Measurements from ENCODE around the gene CHD3.
A peak's percentile ranks its signal among the peaks of the same experiment; 100 is the strongest.

CHD3 gene

DNA sequence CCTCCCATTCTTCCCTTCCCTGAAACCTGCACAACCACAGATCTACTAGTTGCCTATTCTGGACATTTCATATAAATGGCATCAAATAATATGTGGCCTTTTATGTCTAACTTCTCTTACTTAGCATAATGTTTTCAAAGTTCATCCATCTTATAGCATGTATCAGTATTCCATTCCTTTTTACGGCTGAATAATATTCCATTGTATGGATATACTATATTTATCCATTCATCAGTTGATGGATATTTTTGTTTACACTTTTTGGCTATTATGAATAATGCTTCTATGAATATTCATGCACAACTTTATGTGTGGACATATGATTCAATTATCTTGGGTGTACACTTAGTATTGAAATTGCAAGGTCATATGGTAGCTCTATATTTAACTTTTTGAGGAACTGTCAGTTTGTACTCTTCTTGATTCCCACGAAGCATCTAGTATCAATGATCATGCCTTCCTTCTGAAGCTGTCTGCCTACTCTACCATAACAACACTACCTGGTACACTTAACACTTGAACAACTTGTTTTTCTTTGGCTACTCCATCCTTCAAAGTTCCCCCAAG, 12.7 kb upstream of the CHD3 start:
- no peak for DNase-seq

DNA sequence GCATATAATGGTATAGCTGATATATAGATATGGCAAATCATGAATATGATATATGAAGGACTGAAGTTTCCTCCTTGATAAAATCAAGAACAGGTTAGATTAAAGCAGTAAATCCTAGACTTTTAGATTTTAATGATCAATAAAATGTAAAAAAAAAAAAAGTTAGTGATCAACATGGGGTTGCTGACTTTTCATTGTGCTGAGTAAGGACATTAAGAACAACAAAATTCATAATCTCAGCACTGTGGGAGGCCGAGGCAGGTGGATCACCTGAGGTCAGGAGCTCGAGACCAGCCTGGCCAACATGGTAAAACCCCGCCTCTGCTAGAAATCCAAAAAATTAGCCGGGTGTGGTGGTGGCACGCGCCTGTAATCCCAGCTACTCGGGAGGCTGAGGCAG, 10.4 kb upstream of the CHD3 start:
- DNase-seq: no peak

DNA sequence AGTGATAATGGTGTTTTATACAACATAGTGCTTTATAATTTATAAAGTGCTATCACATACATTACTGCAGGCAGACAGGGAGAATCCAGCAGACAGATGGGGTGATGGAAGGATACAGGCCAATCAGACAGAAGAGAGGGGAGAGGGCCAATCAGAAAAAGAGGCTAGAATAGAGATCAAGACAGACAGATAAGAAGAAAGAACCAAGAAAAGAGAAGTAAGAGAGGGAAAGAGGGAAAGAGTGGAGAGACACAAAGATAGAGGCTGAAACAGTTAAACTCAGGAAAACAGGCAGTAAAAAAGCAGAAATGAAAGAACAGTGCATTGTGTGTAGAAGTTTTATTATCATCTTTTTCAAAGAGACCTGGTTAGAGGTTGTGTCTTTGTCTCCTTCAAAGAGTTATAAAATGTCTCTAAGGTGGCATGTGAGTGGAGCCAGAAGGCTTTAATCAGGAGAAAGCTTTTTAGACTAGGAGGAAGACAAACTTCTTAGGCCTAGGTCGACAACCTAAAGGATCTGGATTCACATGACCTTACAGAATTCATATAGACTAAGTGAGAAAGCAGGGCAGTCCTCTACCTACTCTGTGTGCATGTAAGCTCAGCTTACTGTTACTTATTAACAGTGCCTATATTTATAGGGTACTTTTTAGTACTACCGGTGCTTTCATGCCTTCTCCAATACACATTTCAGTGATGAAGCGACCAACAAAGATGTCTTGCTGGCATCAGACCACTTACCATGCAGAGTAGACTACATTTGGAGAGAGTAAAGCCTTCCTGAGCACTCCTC, 8.3 kb upstream of the CHD3 start:
- no peak for DNase-seq

DNA sequence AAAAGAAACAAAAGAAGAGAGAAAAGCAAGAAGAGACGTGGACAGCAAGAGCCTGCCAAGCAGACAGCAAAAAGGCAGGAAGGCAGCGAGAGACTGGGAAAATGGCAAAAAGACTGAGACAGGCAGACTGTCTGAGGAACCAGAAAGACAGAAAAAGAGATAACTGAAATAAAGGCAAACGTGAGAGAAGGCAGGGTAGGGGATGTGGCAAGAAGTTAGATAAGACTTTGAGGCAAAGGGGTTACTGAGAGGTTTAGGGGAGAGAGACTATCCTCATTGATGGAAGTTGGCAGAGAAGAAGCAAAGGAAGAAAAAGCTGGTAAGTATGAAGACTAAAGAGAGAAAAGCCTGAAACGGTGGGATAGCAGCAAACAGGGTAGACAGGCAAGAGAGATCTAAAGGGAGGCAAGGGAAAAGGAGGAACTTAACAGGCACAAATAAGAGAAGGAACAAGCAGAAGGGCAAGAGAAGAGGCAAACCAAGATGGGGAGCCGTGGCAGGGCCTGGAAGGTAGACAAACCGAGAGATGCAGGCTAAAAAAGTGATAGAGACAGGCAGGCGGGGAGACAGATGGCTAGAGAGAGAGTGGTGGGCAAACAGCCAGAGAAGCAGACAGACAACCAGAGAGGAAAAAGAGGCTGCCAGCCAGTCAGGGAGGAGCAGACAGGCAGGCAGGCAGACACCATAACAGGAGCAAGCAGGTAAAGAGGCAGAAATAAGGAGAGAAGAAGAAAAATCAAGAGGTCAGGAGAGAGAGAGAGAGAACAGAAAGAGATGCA, 7.1 kb upstream of the CHD3 start:
- DNase-seq: no peak

DNA sequence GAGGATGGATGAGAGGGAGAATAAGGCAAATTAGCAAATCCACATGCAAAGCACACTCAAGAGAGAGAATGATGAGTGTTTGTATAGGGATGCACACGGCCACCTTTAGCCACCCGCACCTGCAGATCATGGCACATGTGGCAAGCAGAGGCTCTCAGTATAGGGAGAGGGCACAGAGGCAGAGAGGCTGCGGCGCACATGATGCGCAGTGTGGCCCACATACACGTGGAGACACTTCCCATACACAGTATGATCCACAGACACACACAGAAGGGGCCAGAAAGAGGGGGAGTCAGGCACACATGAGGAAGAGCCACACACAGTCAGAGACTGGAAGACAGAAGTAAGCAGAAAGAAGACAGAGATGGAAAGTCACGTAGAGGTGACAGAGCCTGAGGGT, 6.5 kb upstream of the CHD3 start:
- no peak for DNase-seq

DNA sequence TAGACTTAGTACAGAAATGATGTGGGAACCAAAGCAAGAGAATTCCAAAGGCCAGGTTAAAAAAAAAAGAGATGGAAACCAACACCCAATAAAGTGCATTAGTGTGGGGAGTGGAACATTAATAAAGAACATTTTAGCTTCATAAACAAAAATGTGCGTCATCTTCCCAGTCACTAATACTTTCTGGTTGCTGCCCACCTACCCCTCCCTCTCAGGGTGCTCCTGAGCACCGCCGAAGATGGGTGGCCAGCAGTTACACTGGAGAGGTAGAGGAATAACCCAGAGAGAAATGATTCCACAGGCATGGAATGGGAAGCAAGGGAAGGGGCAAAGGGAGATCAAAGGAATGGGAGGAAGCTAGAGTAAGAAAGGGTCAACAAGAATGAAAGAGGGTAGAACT, 6.0 kb upstream of the CHD3 start:
- no peak for DNase-seq

DNA sequence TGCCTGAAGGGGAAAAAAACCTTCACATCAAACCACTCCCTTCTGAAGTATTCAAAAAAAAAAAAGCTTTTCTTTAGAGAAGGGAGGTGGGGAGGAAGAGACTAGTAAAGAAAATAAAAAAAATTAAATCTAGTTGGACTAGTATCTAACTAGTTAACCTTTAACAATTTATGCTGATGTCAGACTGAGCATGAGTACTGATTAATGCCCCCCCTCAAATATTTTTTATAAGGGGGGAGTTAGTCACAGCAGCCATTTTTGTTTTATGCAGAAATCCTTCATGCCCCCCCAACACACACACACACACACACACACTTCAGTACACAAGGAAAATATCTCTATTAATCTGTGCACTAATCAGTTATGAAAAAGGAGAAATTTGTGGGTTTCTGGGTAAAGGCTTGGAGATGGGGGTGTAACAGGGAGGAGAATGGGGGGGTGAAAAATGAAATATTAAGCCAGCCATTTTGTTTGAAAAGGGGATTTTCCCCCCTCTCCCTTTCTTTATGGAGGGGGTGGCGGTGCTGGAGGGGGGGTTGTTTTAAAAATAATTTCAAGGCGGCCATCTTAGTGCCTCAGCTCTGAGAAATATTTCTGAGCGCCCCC, 4.7 kb upstream of the CHD3 start:
- peak; percentile 30 for DNase-seq

DNA sequence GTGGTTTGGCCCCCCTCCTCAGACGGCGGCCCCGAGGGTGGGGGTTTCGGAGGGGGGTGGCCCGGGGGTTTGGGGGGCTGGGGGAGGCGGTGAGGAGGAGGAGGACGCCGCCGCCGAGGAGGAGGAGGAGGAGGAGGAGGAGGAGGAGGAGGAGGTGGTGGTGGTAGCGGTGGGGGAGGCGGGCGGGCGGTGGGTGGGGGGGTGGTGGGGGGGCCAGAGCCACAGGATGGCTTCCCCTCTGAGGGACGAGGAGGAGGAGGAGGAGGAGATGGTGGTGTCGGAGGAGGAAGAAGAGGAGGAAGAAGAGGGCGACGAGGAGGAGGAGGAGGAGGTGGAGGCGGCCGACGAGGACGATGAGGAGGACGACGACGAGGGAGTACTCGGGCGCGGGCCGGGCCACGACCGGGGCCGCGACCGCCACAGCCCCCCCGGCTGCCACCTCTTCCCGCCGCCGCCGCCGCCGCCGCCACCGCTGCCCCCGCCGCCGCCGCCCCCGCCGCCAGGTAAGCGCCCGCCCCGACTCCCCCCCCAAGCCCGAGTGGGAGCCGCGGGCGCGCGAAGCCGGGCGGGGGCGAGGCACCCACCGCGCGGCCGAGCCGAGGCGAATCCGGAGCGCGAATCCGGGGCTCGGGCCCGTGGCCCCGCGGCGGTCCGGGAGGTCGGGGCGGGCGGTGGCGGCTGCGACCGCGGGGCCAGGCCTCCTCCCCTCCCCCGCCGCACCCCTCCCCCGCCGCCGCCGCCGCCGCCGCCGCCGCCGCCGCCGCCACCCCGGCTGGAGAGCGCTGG, 3.8 kb upstream of the CHD3 start:
- peak; percentile 34 for DNase-seq

DNA sequence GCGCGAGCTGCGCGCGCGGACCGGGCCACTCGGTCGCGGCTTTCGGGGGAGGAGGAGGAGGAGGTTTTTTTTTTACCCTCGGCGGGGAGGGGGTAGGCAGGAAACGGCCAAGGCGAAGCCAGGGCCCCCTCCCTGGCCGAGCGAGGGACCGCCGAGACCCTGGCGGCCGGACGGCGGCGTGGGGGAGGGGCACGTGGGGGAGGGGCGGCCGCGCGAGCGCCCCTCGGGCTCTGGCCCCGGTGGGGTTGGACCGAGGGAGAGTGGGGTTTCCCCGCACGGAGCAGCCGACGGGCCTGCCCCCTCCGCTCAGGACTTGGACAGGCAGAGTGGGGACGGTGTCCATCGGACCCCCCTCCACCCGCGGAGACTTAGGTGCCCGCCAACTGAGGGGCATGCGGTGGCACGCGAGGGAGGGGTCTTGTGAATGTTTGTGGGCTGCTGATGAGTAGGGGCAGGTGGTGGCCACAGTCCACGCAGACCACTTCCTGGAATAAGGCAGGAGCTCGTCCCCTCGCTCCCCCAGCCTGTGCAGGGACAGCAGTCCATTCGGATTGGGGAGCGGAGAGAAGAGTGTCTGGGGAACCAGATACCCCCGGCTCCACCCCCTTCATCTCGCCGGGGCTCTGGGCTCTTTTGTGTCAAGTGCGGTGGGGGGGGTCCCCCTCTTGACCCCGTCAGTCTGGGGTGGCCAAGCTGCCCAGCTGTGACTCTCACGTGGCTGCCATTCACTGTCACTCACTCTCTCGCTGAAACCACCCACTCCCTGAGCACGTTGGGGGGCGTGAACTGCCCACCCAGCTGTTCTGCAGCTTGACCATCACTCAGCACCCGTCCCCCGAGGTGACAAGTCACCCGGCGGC, 3.0 kb upstream of the CHD3 start:
- DNase-seq: peak; percentile 61

DNA sequence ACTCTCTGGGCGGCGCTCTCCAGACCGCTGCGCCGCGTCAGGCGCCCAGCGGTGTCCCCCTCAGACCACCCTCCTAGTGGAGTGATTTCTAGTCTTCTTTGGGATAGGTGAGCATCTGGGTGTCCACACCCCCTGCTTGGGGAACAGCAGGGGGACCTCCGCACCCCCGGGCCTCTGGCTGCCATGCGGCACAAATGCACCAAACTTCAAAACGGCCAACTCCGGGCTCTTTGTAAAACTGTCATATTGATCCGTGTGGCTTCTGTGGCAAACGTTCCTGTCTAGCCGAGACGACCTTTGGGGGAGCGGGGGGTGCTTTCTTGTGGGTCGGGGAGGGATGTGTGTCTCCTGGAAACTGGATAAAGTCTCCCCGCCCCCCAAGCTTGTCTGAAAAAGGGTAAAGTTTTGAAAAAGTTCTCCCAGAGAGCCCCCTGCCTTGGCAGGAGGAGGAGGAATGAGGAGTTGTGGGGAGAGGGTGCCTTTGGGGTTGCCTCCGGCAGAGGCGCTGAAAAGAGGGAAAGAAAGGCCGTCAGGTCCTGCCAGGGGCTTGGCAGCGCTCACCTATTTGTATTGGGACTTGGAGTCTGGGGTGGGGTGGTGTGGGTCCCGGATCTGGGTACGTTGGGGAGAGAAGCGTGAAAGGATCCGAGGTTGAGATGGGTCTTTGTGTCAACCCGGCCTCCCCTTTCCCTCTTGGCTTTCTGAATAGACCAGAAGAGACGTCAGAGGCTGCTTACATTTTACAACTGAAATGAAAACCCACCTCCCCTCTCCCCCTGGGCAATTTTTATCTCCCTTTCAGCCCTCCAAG, 2.2 kb upstream of the CHD3 start:
- DNase-seq: peak; percentile 49

DNA sequence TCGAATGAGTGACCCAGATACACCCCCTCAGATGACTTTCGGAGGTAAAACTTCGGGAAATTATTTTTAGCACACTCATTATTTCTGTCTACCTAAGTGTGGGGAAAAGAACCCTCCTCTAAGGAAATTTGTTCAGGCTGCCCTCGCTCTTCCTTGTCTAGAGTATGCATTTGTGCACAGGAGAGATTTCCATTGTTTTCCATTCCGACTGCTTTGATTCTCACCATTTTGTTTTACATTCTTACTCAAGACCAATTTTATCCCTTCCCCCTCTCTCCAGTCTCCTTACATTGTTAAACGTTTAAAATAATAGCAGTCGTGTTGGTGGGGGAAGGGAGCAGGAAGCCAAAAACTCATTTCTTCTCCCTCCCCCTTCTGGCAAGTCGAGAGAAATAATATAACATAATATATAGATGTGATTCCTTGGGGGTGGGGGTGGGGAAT, 1.5 kb upstream of the CHD3 start:
- no peak for DNase-seq

DNA sequence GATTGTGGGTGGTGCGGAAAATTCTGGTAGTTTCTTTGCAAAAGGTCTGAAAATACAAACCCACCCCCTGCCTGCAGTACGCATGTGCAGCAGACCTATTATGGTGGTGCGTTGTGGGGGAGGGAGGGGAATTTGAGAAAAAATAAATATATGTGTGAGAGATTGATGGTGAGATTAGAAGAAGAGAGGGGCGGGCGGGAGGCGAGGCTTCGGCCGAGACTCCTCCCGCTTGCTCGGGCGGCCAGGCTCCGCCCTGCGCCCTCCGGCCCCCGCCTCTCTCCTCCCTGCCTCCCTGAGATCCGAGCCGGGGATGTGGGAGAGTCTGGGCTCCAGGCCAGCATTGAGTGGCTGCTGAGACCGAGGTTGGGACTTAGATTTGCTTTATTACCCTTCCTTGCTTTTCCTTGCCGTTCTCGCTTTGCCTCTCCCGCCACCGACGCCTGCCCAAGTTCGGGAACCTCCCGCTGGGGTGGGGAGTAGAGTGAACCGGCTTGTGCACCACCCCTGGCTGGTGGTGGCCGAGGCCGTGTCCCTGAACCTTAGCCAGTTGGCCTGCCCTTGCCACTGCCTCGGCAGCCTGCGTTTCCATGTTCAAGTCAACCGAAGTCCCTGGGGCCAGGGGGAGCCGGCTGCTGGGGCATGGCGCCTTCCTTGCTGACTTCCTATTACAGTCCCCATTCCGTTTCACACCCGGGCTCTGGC, 956 bp upstream of the CHD3 start:
- peak; percentile 92 for DNase-seq

DNA sequence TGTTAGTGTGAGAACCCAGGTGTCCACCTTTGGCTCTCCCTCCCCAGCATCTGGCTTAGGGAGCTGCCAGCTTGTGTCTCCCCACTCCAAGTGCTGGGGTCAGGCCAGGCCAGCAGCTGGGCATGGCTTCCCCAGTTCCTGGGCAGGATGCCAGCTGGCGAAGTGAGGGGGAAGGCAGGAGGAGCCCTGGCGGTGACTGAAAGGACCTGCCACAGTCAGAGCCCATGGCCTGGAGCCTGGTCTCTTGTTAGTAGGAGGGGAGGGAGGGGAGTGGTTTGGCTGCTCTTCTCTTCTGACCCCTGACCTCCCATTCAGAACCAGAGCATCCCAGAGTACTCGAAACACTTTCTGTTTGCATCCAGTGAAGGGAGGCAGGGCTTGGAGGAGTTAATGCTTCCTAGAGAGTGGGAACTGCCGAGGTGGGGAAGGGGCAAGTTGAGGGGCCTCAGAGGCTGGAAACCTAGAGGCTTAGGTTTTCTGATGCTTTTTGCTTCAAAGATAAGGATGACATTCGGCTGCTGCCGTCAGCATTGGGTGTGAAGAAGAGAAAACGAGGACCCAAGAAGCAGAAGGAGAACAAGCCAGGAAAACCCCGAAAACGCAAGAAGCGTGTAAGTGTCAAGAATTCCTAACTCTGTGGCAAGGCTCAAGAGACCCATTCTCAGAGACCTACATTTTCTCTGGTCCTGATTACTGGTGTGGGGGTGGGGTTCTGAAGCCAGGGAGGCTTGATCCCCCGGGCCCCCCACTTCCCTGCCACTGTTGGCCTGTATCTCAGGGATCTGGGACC, 772 bp downstream of the CHD3 start:
- DNase-seq: peak; percentile 25

DNA sequence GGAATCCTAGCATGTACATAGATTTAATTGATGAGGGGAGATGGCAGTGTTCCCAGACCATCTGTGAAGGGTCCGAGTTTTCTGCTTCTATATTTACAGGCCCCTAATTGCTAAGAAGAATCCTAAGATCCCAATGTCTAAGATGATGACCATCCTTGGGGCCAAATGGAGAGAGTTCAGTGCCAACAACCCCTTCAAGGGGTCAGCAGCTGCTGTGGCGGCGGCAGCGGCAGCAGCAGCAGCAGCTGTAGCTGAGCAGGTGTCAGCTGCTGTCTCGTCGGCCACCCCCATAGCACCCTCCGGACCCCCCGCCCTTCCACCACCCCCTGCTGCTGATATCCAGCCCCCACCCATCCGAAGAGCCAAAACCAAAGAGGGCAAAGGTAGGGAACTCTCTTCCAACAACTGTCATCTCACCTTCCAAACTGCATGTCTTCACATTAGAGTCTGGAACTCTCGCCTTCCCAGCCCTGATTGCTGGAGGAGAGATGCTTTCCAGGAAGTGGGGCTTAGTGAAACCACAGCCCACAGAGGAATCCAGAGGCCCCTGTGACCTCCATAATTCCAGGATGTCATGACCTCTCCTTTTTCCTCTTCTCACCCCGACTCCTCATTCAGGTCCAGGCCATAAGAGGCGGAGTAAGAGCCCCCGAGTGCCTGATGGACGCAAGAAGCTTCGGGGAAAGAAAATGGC, 4.7 kb downstream of the CHD3 start:
- DNase-seq: no peak

DNA sequence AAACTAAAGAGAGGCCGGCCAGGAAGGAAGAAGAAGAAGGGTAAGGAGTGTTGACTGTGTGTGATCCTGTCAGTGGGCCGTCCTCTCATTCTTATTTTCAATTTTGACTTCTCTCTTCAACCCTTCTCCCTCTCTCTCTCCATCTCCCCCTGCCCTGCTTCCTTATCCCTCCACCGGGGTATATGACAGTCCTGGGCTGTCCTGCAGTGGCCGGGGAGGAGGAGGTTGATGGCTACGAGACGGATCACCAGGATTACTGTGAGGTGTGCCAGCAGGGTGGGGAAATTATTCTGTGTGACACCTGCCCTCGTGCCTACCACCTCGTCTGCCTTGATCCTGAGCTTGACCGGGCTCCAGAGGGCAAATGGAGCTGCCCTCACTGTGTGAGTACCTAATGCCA, 5.6 kb downstream of the CHD3 start:
- no peak for DNase-seq

DNA sequence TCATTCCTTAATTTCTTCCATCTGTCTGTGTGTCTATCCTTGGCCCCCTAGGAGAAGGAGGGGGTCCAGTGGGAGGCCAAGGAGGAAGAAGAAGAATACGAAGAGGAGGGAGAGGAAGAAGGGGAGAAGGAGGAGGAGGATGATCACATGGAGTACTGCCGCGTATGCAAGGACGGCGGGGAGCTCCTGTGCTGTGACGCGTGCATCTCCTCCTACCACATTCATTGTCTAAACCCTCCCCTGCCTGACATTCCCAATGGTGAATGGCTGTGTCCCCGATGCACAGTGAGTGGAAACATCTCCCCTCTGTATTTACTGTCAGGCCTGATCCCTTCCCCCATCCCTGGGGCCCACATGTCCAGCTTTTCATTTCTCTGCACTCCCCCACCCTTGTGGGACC, 6.3 kb downstream of the CHD3 start:
- DNase-seq: no peak

DNA sequence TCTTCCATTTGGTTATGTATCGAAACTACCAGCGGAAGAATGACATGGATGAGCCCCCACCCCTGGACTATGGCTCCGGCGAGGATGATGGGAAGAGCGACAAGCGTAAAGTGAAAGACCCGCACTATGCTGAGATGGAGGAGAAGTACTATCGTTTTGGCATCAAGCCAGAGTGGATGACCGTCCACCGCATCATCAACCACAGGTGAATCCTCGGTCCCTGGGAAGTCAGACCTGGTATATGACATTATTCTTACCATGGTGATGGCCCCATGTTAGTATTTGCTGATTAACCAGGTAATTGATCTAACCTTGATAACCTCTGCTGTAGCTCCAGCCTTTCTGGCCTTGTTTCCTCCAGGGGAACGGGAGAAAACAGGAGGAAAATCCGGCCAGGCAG, 8.5 kb downstream of the CHD3 start:
- no peak for DNase-seq

DNA sequence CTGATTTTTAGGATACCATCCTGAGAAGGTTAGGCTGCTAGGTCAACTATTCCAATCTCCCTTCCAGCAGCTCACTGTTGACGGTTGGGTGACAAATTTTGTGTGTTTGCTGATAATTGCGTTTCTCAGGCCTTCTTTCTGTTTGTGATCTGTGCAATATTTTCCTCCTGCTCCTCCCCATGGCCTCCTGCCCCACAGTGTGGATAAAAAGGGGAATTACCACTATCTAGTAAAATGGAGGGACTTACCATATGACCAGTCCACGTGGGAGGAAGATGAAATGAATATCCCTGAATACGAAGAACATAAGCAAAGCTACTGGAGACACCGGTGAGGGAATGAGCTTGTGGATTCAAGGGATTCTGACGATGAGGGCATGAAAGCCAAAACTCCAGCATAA, 9.2 kb downstream of the CHD3 start:
- DNase-seq: no peak

All from activated CD4-positive, alpha-beta T cell treated with anti-CD3 and anti-CD28 coated beads, Interleukin-2, Interleukin-6, amounts not matched to agents 100 ng/mL and 50 ng/mL, durations not matched to agents 16 hours and 8 hours (primary cell).